K562 (cell line): ENCODE data around the gene NRSN2. TPM values are rescaled to one million over a fixed set of nuclear protein-coding genes. Genes with fewer than 3 reads are reported as not detected.

Source experiments
- GABPB1 ChIP-seq: sonication (generic); formaldehyde crosslinking; IDR thresholded peaks from 2 replicates; pipeline ENCODE4 v1.8.0; 2022; ENCODE audit warnings: mild to moderate bottlenecking, missing genetic modification reagents
- GTF3C2 ChIP-seq: IDR thresholded peaks from 3 replicates; pipeline ENCODE4 v1.6.1; 2011; ENCODE audit warnings: borderline replicate concordance, mild to moderate bottlenecking, moderate library complexity; ENCODE audit not compliant: insufficient read length; ENCODE audit errors: extremely low read depth
- MYBL2 ChIP-seq, 2 experiments: fragments of 450-650 bp in 1 of 2; sonication (generic) in 1 of 2; formaldehyde crosslinking in 1 of 2; IDR thresholded peaks; 2 replicates each; pipeline versions ENCODE4 v1.6.1 to v1.8.1; 2017 to 2022; ENCODE audit warnings: borderline replicate concordance in 1 of 2, inconsistent platforms in 1 of 2, low read depth in 1 of 2, mild to moderate bottlenecking in 1 of 2, missing genetic modification reagents in 1 of 2, moderate library complexity in 1 of 2
- POLR2G ChIP-seq: fragments of 200-400 bp; formaldehyde crosslinking; IDR thresholded peaks from 2 replicates; pipeline ENCODE4 v1.6.1; 2017; ENCODE audit warnings: low read depth, mild to moderate bottlenecking, antibody characterized with exemption, low read length, moderate library complexity
- POLR2H ChIP-seq: IDR thresholded peaks from 2 replicates; pipeline ENCODE4 v1.6.1; 2016; ENCODE audit warnings: missing genetic modification characterization, low read depth, mild to moderate bottlenecking, control low read depth, missing compliant biosample characterization, moderate library complexity
- RCOR1 ChIP-seq, 2 experiments: IDR thresholded peaks; 2 replicates each; pipeline ENCODE4 v1.6.1; 2012; ENCODE audit warnings: low read depth in 2 of 2, low read length in 2 of 2, borderline replicate concordance in 1 of 2, improper control_type of control experiment in 1 of 2
- SUPT5H ChIP-seq: fragments of 450-650 bp; IDR thresholded peaks from 2 replicates; pipeline ENCODE4 v1.6.1; 2016
- polyA plus RNA-seq, 8 experiments: library from polyadenylated mRNA; depleted of rRNA in 4 of 8; stranded (reverse) in 5 of 8; unstranded in 3 of 8; fragments of >200 nt; fragmentation: Nextera tagmentation in 2 of 8; fragmentation: Illumina TruSeq in 1 of 8; extraction: Ambion mirVana in 2 of 8; extraction: Trizol in 1 of 8; gene quantifications; 2 replicates each; pipeline versions ENCODE4 v1.2.1 to v1.2.3, GENCODE V29; 2011 to 2014; ENCODE audit warnings: inconsistent platforms in 1 of 8, missing spikeins in 1 of 8
- total RNA-seq, 7 experiments: library from RNA; depleted of rRNA in 6 of 7; stranded (reverse); fragments of >200 nt in 6 of 7; fragmentation: Illumina TruSeq in 2 of 7; extraction: Trizol in 2 of 7; gene quantifications; 2 replicates each; pipeline versions ENCODE4 v1.2.1 to v1.2.3, GENCODE V29; 2011 to 2021; ENCODE audit warnings: low replicate concordance in 1 of 7
- TF ChIP-seq, protein P1 (sequence below), 2 experiments: fragments of 450-650 bp; formaldehyde crosslinking in 1 of 2; IDR thresholded peaks; 2 replicates each; pipeline versions ENCODE4 v1.4.0 to v1.6.1; 2014 to 2020; ENCODE audit warnings: mild to moderate bottlenecking in 2 of 2, borderline replicate concordance in 1 of 2, low read depth in 1 of 2
- TF ChIP-seq, protein P2 (sequence below), 2 experiments: fragments of 450-650 bp; IDR thresholded peaks; 2 replicates each; pipeline ENCODE4 v1.6.1; 2018; ENCODE audit warnings: mild to moderate bottlenecking in 2 of 2, low read depth in 1 of 2; ENCODE audit not compliant: partially characterized antibody in 2 of 2

Gene NRSN2
- total and polyA plus RNA-seq, 9 of the 15 experiments (the other 6 are each of a cell fraction or from before 2014, with no cell fraction given) = 7.5 to 29.7 (median 11.1) TPM

DNA sequence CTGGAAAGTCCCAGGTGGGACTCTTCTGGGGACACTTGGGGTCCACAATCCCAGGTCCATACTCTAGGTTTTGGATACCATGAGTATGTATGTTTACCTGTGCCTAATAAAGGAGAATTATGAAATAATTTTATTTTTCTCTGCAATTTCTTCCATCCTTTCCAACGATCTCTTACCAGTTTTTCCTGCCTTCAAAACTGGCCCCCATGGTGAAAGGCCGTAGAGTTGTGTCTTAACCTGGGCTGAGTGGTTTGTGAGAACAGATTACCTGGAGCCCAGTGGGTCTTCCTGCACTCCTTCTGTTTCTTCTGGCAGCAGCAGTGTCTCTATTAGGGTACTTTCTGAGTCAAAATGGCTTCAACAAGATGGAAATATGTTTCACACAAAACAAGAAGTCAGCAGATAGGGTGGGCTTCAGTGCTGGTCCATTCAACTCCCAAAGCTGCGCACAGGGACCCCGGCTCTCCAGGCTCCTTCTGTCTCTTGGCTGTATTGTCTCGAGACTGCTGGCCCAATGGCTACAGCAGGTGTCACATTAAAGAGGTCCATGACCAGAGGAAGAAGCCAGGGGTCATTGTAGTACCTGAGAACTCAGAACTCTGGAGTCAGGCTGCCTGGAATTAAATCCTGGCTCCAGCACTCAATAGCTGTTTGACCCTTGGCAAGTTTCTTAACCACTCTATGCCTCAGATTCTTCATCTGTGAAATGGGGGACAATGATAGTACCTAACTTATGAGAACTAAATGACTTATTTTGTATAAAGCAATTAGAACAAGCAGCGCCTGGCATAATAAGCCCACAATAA lies 50.7 kb downstream of the NRSN2 start (continued):
- TF ChIP-seq, protein P1, sequence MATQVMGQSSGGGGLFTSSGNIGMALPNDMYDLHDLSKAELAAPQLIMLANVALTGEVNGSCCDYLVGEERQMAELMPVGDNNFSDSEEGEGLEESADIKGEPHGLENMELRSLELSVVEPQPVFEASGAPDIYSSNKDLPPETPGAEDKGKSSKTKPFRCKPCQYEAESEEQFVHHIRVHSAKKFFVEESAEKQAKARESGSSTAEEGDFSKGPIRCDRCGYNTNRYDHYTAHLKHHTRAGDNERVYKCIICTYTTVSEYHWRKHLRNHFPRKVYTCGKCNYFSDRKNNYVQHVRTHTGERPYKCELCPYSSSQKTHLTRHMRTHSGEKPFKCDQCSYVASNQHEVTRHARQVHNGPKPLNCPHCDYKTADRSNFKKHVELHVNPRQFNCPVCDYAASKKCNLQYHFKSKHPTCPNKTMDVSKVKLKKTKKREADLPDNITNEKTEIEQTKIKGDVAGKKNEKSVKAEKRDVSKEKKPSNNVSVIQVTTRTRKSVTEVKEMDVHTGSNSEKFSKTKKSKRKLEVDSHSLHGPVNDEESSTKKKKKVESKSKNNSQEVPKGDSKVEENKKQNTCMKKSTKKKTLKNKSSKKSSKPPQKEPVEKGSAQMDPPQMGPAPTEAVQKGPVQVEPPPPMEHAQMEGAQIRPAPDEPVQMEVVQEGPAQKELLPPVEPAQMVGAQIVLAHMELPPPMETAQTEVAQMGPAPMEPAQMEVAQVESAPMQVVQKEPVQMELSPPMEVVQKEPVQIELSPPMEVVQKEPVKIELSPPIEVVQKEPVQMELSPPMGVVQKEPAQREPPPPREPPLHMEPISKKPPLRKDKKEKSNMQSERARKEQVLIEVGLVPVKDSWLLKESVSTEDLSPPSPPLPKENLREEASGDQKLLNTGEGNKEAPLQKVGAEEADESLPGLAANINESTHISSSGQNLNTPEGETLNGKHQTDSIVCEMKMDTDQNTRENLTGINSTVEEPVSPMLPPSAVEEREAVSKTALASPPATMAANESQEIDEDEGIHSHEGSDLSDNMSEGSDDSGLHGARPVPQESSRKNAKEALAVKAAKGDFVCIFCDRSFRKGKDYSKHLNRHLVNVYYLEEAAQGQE (IDR thresholded peaks at IDR 0.05; ENCODE audit: borderline replicate concordance) = peak; percentile 39; the same call in 1 of the 2 replicates
- TF ChIP-seq, protein P1 (CRISPR knock-in tag; IDR thresholded peaks at IDR 0.05; ENCODE audit: low read depth) = no peak
- TF ChIP-seq POLR2H (tag) (peak; percentile 24; the same call in 1 of the 2 replicates), GTF3C2 (no peak), GABPB1 (CRISPR knock-in tag) (peak; percentile 32; the same call in 1 of the 2 replicates), RCOR1 (IDR thresholded peaks at IDR 0.05; ENCODE audit: borderline replicate concordance in 1 of 2, low read depth in 2 of 2, low read length in 2 of 2) (0 out of 4 replicates have a peak, but pooled peaks of 1 of the 2 experiments have one; percentile 5), MYBL2 (IDR thresholded peaks at IDR 0.05; ENCODE audit: low read depth) (no peak), MYBL2 (CRISPR knock-in tag; IDR thresholded peaks at IDR 0.05; ENCODE audit: borderline replicate concordance) (no peak), POLR2G (peak; percentile 8), SUPT5H (peak; percentile 48; the same call in 1 of the 2 replicates)
- TF ChIP-seq, protein P2, sequence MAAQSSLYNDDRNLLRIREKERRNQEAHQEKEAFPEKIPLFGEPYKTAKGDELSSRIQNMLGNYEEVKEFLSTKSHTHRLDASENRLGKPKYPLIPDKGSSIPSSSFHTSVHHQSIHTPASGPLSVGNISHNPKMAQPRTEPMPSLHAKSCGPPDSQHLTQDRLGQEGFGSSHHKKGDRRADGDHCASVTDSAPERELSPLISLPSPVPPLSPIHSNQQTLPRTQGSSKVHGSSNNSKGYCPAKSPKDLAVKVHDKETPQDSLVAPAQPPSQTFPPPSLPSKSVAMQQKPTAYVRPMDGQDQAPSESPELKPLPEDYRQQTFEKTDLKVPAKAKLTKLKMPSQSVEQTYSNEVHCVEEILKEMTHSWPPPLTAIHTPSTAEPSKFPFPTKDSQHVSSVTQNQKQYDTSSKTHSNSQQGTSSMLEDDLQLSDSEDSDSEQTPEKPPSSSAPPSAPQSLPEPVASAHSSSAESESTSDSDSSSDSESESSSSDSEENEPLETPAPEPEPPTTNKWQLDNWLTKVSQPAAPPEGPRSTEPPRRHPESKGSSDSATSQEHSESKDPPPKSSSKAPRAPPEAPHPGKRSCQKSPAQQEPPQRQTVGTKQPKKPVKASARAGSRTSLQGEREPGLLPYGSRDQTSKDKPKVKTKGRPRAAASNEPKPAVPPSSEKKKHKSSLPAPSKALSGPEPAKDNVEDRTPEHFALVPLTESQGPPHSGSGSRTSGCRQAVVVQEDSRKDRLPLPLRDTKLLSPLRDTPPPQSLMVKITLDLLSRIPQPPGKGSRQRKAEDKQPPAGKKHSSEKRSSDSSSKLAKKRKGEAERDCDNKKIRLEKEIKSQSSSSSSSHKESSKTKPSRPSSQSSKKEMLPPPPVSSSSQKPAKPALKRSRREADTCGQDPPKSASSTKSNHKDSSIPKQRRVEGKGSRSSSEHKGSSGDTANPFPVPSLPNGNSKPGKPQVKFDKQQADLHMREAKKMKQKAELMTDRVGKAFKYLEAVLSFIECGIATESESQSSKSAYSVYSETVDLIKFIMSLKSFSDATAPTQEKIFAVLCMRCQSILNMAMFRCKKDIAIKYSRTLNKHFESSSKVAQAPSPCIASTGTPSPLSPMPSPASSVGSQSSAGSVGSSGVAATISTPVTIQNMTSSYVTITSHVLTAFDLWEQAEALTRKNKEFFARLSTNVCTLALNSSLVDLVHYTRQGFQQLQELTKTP (IDR thresholded peaks at IDR 0.05; ENCODE audit: low read depth in 1 of 2, partially characterized antibody in 2 of 2) = peak in 1 of 2 experiments; percentile 16
